ENCODE results near the gene HERC6. TPM values are rescaled to one million over a fixed set of nuclear protein-coding genes. Genes with fewer than 3 reads are reported as not detected.

The HERC6 gene
- total and polyA plus RNA-seq, 4 experiments from 2014 or later = 26.8 to 32.0 (median 28.9) TPM

DNA sequence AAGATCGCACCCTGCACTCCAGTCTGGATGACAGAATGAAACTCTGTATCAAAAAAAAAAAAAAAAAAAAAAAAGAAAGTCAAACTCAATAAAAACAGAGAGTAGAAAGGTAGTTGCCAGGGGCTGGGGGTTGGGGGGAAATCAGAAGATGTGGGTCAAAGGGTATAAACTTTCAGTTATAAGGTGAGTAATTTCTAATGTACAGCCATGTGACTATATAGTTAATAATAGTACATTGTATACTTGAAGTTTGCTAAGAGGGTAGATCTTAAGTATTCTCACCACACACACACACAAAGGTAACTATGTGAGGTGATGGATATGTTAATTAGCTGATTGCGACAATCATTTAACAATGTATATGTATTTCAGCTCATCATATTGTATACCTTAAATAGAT lies 11.5 kb downstream of the HERC6 start:
- no peak overlapping the region for H3K4me3 Mint-ChIP-seq
- no peaks in the 10 kb centered on the region for H3K27me3 Mint-ChIP-seq
- peaks cover 3 to 8% (median 4%) of the 10 kb centered on the region in 4 donors for H3K4me1 Mint-ChIP-seq
- no peaks in the 10 kb centered on the region for H3K9me3 Mint-ChIP-seq
- ChIA-PET POLR2A (ENCODE audit: partially characterized antibody) (interaction anchor here (0.6 kb wide), 1 partner anchor 9 kb away, joined by 3 read pairs; no protein-coding TSS in a partner anchor), CTCF (ENCODE audit: partially characterized antibody) (interaction anchor here (1.2 kb wide), 1 partner anchor 125 kb away, joined by 4 read pairs; no protein-coding TSS in a partner anchor)
- H3K36me3 Mint-ChIP-seq = peaks cover 62 to 63% of the 10 kb centered on the region in 2 donors
- H3K27ac Mint-ChIP-seq = peak overlapping the region in 1 of 7 donors; percentile 36
- H3K27ac ChIP-seq (ENCODE audit: low read depth, low read length) = no peak overlapping the region
- H3K4me1 ChIP-seq (ENCODE audit: insufficient read depth, low read length) = no peaks in the 10 kb centered on the region
- DNase-seq = no peak
- no peak overlapping the region for H3K4me3 ChIP-seq (ENCODE audit: low read length in 2 of 2)
- intact Hi-C loops (cut with micrococcal nuclease) = no loop called here
- peaks cover 27% of the 10 kb centered on the region for H3K36me3 ChIP-seq (ENCODE audit: insufficient read depth, low read length)
- H3K27me3 ChIP-seq (ENCODE audit: insufficient read depth, low read length) = no peaks in the 10 kb centered on the region
- no peaks in the 10 kb centered on the region for H3K9me3 ChIP-seq (ENCODE audit: control insufficient read depth in 1 of 2, low read length in 2 of 2)

GRCh38 chr4:88391703-88392102 lies 13.1 kb downstream of the HERC6 start:
- H3K27me3 ChIP-seq (ENCODE audit: insufficient read depth, low read length) = no peaks in the 10 kb centered on the region
- no peaks in the 10 kb centered on the region for H3K4me1 ChIP-seq (ENCODE audit: insufficient read depth, low read length)
- no peak overlapping the region for H3K27ac ChIP-seq (ENCODE audit: low read depth, low read length)
- H3K9me3 ChIP-seq (ENCODE audit: control insufficient read depth in 1 of 2, low read length in 2 of 2) = no peaks in the 10 kb centered on the region
- Mint-ChIP-seq H3K9me3 (no peaks in the 10 kb centered on the region), H3K4me3 (no peak overlapping the region), H3K27ac (no peak overlapping the region), H3K36me3 (peaks cover 56 to 63% of the 10 kb centered on the region in 2 donors), H3K27me3 (no peaks in the 10 kb centered on the region), H3K4me1 (peaks cover 2 to 6% (median 3%) of the 10 kb centered on the region in 4 donors)
- no peak overlapping the region for H3K4me3 ChIP-seq (ENCODE audit: low read length in 2 of 2)
- CTCF ChIA-PET (ENCODE audit: partially characterized antibody) = no interaction called here
- peaks cover 31% of the 10 kb centered on the region for H3K36me3 ChIP-seq (ENCODE audit: insufficient read depth, low read length)
- intact Hi-C loops (cut with micrococcal nuclease) = no loop called here
- POLR2A ChIA-PET (ENCODE audit: partially characterized antibody) = no interaction called here
- no peak for DNase-seq

GRCh38 chr4:88396681-88397080 lies 18.0 kb downstream of the HERC6 start:
- no peaks in the 10 kb centered on the region for H3K27me3 Mint-ChIP-seq
- ChIA-PET POLR2A (ENCODE audit: partially characterized antibody) (no interaction called here), CTCF (ENCODE audit: partially characterized antibody) (interaction anchor here (1.0 kb wide), 1 partner anchor 18 kb away, joined by 3 read pairs; the partner anchor contains the start of gene HERC6)
- intact Hi-C loops (cut with micrococcal nuclease) = no loop called here
- no peak overlapping the region for H3K4me3 Mint-ChIP-seq
- no peak overlapping the region for H3K27ac Mint-ChIP-seq
- no peaks in the 10 kb centered on the region for H3K9me3 ChIP-seq (ENCODE audit: control insufficient read depth in 1 of 2, low read length in 2 of 2)
- DNase-seq = no peak
- H3K4me1 ChIP-seq (ENCODE audit: insufficient read depth, low read length) = no peaks in the 10 kb centered on the region
- no peak overlapping the region for H3K4me3 ChIP-seq (ENCODE audit: low read length in 2 of 2)
- no peak overlapping the region for H3K27ac ChIP-seq (ENCODE audit: low read depth, low read length)
- H3K4me1 Mint-ChIP-seq = no peaks in the 10 kb centered on the region
- no peaks in the 10 kb centered on the region for H3K9me3 Mint-ChIP-seq
- no peaks in the 10 kb centered on the region for H3K27me3 ChIP-seq (ENCODE audit: insufficient read depth, low read length)
- H3K36me3 Mint-ChIP-seq = peaks cover 44 to 56% of the 10 kb centered on the region in 2 donors
- H3K36me3 ChIP-seq (ENCODE audit: insufficient read depth, low read length) = peaks cover 26% of the 10 kb centered on the region

- H3K27me3 ChIP-seq (ENCODE audit: insufficient read depth, low read length) = no peaks in the 10 kb centered on the region
- H3K4me1 ChIP-seq (ENCODE audit: insufficient read depth, low read length) = no peaks in the 10 kb centered on the region
- H3K36me3 ChIP-seq (ENCODE audit: insufficient read depth, low read length) = peaks cover 18% of the 10 kb centered on the region
- no peak overlapping the region for H3K27ac Mint-ChIP-seq
- H3K27me3 Mint-ChIP-seq = no peaks in the 10 kb centered on the region
- no peaks in the 10 kb centered on the region for H3K4me1 Mint-ChIP-seq
- no peak for DNase-seq
- H3K4me3 Mint-ChIP-seq = no peak overlapping the region
- no peaks in the 10 kb centered on the region for H3K9me3 Mint-ChIP-seq
- H3K36me3 Mint-ChIP-seq = peaks cover 33 to 49% of the 10 kb centered on the region in 2 donors
- ChIA-PET POLR2A (ENCODE audit: partially characterized antibody) (no interaction called here), CTCF (ENCODE audit: partially characterized antibody) (no interaction called here)
- H3K9me3 ChIP-seq (ENCODE audit: control insufficient read depth in 1 of 2, low read length in 2 of 2) = no peaks in the 10 kb centered on the region
- H3K27ac ChIP-seq (ENCODE audit: low read depth, low read length) = no peak overlapping the region
- H3K4me3 ChIP-seq (ENCODE audit: low read length in 2 of 2) = no peak overlapping the region
- intact Hi-C loops (cut with micrococcal nuclease) = no loop called here
Observed at GRCh38 chr4:88398381-88398780, 19.7 kb downstream of the HERC6 start.

DNA sequence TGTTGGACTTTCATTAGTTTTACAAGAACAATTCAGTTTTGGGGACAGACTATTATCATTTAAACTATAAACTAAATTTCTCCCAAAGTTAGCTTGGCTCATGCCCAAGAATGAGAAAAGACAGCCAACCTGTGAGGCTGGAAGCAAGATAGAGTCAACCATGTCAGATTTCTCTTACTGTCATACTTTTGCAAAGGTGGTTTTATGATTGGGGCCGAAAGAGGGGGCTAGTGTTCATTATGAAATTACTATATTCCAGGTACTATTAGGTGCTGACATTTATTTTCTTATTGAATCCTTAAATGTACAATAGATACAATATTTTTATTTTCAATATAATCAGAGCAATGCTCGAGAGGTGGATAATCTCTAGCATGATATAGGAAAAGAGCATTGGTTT lies 30.6 kb downstream of the HERC6 start:
- Mint-ChIP-seq H3K36me3 (peaks cover 61 to 70% of the 10 kb centered on the region in 2 donors), H3K27ac (no peak overlapping the region)

DNA sequence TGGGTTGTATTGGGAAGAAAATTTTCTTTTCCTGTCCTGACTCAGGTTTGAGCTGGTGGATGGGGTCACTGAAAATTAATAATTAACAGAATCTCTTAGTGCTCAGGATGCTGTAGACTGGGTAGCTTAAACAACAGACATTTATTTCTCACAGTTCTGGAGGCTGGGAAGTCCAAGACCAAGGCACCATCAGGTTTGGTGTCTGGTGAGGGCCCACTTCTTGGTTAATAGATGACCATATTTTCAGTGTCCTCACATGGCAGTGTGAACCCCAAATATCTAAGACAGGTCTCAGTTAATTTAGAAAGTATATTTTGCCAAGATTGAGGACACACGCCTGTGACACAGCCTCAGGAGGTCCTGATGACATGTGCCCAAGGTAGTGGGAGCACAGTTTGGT lies 31.1 kb downstream of the HERC6 start:
- no peak overlapping the region for H3K4me3 Mint-ChIP-seq
- H3K27me3 Mint-ChIP-seq = no peaks in the 10 kb centered on the region
- no peak overlapping the region for H3K27ac Mint-ChIP-seq
- Histone ChIP-seq H3K9me3 (ENCODE audit: control insufficient read depth in 1 of 2, low read length in 2 of 2) (no peaks in the 10 kb centered on the region), H3K4me3 (ENCODE audit: low read length in 2 of 2) (no peak overlapping the region), H3K36me3 (ENCODE audit: insufficient read depth, low read length) (peaks cover 25% of the 10 kb centered on the region), H3K27ac (ENCODE audit: low read depth, low read length) (no peak overlapping the region), H3K4me1 (ENCODE audit: insufficient read depth, low read length) (no peaks in the 10 kb centered on the region), H3K27me3 (ENCODE audit: insufficient read depth, low read length) (no peaks in the 10 kb centered on the region)
- H3K4me1 Mint-ChIP-seq = peaks cover 0 to 4% (median 1%) of the 10 kb centered on the region in 4 donors
- ChIA-PET POLR2A (ENCODE audit: partially characterized antibody) (no interaction called here), CTCF (ENCODE audit: partially characterized antibody) (no interaction called here)
- intact Hi-C loops (cut with micrococcal nuclease) = no loop called here
- DNase-seq = no peak
- peaks cover 62 to 72% of the 10 kb centered on the region in 2 donors for H3K36me3 Mint-ChIP-seq
- H3K9me3 Mint-ChIP-seq = no peaks in the 10 kb centered on the region

More for the DNA sequence above, 30.6 kb downstream of the HERC6 start:
- Histone ChIP-seq H3K4me3 (ENCODE audit: low read length in 2 of 2) (no peak overlapping the region), H3K27me3 (ENCODE audit: insufficient read depth, low read length) (no peaks in the 10 kb centered on the region), H3K27ac (ENCODE audit: low read depth, low read length) (no peak overlapping the region), H3K4me1 (ENCODE audit: insufficient read depth, low read length) (no peaks in the 10 kb centered on the region), H3K9me3 (ENCODE audit: control insufficient read depth in 1 of 2, low read length in 2 of 2) (no peaks in the 10 kb centered on the region), H3K36me3 (ENCODE audit: insufficient read depth, low read length) (peaks cover 23% of the 10 kb centered on the region)
- Mint-ChIP-seq H3K4me3 (no peak overlapping the region), H3K27me3 (no peaks in the 10 kb centered on the region), H3K4me1 (peaks cover 0 to 4% (median 0%) of the 10 kb centered on the region in 4 donors), H3K9me3 (no peaks in the 10 kb centered on the region)
- CTCF ChIA-PET (ENCODE audit: partially characterized antibody) = no interaction called here
- DNase-seq = no peak
- intact Hi-C loops (cut with micrococcal nuclease) = no loop called here
- POLR2A ChIA-PET (ENCODE audit: partially characterized antibody) = no interaction called here

GRCh38 chr4:88411491-88412096 lies 32.9 kb downstream of the HERC6 start:
- ChIA-PET POLR2A (ENCODE audit: partially characterized antibody) (no interaction called here), CTCF (ENCODE audit: partially characterized antibody) (interaction anchor here (1.1 to 2.2 kb wide), 3 partner anchors 27 to 128 kb away, joined by 3 to 5 read pairs (median 3); partner anchors contain the start of gene HERC6)
- Mint-ChIP-seq H3K27ac (peak overlapping the region in 3 of 7 donors; percentile 42 to 57 (median 49)), H3K4me1 (peaks cover 0 to 4% (median 2%) of the 10 kb centered on the region in 4 donors), H3K27me3 (no peaks in the 10 kb centered on the region), H3K36me3 (peaks cover 65 to 75% of the 10 kb centered on the region in 2 donors), H3K4me3 (no peak overlapping the region), H3K9me3 (no peaks in the 10 kb centered on the region)
- Histone ChIP-seq H3K9me3 (ENCODE audit: control insufficient read depth in 1 of 2, low read length in 2 of 2) (no peaks in the 10 kb centered on the region), H3K4me1 (ENCODE audit: insufficient read depth, low read length) (no peaks in the 10 kb centered on the region), H3K36me3 (ENCODE audit: insufficient read depth, low read length) (peaks cover 29% of the 10 kb centered on the region), H3K27ac (ENCODE audit: low read depth, low read length) (no peak overlapping the region), H3K4me3 (ENCODE audit: low read length in 2 of 2) (no peak overlapping the region), H3K27me3 (ENCODE audit: insufficient read depth, low read length) (no peaks in the 10 kb centered on the region)
- intact Hi-C loops (cut with micrococcal nuclease) = no loop called here
- DNase-seq = no peak

Data from CD4-positive, alpha-beta memory T cell (primary cell).